Neural progenitor cell (in vitro differentiated cells): Measurements from ENCODE around the gene GNB1.
"Not testable (repeated sequence)": the region's sequence is repeated elsewhere in the genome, so short reads cannot be mapped to it uniquely, and the experiment has no call there.

Experiments used
- EZH2 ChIP-seq: fragments of 200-600 bp; sonication (generic); IDR thresholded peaks from 2 replicates; pipeline ENCODE4 v1.6.1; 2017; ENCODE audit warnings: antibody characterized with exemption, mild to moderate bottlenecking, moderate library complexity
- EZH2phosphoT487 ChIP-seq: fragments of 200-600 bp; sonication (generic); IDR thresholded peaks from 2 replicates; pipeline ENCODE4 v1.6.1; 2017; ENCODE audit warnings: antibody characterized with exemption
- TF ChIP-seq, protein P1 (sequence below): fragments of 200-600 bp; sonication (generic); IDR thresholded peaks from 2 replicates; pipeline ENCODE4 v1.5.1; 2017; ENCODE audit warnings: antibody characterized with exemption, mild to moderate bottlenecking

DNA sequence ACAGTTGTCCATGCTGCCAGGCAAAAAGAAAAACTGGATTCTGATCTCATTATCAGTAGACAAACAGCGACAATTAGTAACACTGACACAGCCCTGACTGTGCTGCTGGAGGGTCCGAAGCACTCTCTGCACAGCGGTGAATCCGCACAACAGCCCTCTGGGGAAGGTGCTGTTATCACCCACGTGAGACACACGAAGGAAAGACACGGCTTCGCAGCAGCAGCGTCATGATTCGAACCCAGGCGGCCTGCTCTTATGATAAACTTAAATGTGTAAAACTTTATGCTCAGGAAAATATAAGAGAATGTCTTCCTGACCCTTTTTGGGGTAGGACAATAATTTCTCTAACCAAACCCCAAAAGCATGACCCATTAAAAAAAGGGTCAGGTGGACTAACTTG lies 148.4 kb downstream of the GNB1 start:
- TF ChIP-seq, protein P1, sequence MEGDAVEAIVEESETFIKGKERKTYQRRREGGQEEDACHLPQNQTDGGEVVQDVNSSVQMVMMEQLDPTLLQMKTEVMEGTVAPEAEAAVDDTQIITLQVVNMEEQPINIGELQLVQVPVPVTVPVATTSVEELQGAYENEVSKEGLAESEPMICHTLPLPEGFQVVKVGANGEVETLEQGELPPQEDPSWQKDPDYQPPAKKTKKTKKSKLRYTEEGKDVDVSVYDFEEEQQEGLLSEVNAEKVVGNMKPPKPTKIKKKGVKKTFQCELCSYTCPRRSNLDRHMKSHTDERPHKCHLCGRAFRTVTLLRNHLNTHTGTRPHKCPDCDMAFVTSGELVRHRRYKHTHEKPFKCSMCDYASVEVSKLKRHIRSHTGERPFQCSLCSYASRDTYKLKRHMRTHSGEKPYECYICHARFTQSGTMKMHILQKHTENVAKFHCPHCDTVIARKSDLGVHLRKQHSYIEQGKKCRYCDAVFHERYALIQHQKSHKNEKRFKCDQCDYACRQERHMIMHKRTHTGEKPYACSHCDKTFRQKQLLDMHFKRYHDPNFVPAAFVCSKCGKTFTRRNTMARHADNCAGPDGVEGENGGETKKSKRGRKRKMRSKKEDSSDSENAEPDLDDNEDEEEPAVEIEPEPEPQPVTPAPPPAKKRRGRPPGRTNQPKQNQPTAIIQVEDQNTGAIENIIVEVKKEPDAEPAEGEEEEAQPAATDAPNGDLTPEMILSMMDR, result not testable (repeated sequence)
- TF ChIP-seq EZH2, EZH2phosphoT487: not testable (repeated sequence)
